DND-41 (cell line): ENCODE data around the gene NLGN1.

Experiments
- ATAC-seq: fragments of 200-7000 bp; cut with Tn5 transposase; 3 replicates; pipeline ENCODE4 v1.9.1; 2021; ENCODE audit warnings: low read depth; ENCODE audit not compliant: insufficient read depth
- DNase-seq: peaks from one replicate; pipeline ENCODE4 v3.0.0-alpha.2; 2020
- H2AFZ ChIP-seq: 2 replicates; pipeline ENCODE4 v1.6.0; 2012; ENCODE audit warnings: low read depth, low read length
- H3K27ac ChIP-seq: 2 replicates; pipeline ENCODE4 v1.5.1; 2012; ENCODE audit warnings: low read length, inconsistent platforms
- H3K27me3 ChIP-seq: fragments of 200-600 bp; sonication (generic); 2 replicates; pipeline ENCODE4 v1.6.0; 2012; ENCODE audit warnings: low read length, mild to moderate bottlenecking, inconsistent platforms; ENCODE audit not compliant: insufficient read depth, poor library complexity
- H3K36me3 ChIP-seq: 2 replicates; pipeline ENCODE4 v1.5.1; 2012; ENCODE audit warnings: low read length, inconsistent platforms; ENCODE audit not compliant: insufficient read depth
- H3K4me1 ChIP-seq: 2 replicates; pipeline ENCODE4 v1.5.1; 2012; ENCODE audit warnings: mild to moderate bottlenecking, low read length; ENCODE audit not compliant: insufficient read depth
- H3K4me2 ChIP-seq: 2 replicates; pipeline ENCODE4 v1.6.0; 2012; ENCODE audit warnings: mild to moderate bottlenecking, moderate library complexity, low read length, inconsistent platforms; ENCODE audit not compliant: insufficient read depth
- H3K4me3 ChIP-seq, 2 experiments: fragments of 200-600 bp in 1 of 2; shearing (Covaris generic) in 1 of 2; 2 replicates each; pipeline ENCODE4 v1.5.1; 2012 to 2016; ENCODE audit warnings: inconsistent platforms in 2 of 2, low read length in 2 of 2, mild to moderate bottlenecking in 2 of 2, low read depth in 1 of 2, moderate library complexity in 1 of 2
- H3K79me2 ChIP-seq: 2 replicates; pipeline ENCODE4 v1.6.0; 2012; ENCODE audit warnings: low read length, inconsistent platforms; ENCODE audit not compliant: insufficient read depth
- H3K9ac ChIP-seq: 2 replicates; pipeline ENCODE4 v1.6.0; 2012; ENCODE audit warnings: low read depth, mild to moderate bottlenecking, inconsistent platforms, low read length, moderate library complexity
- H3K9me3 ChIP-seq: 2 replicates; pipeline ENCODE4 v1.5.1; 2012; ENCODE audit warnings: low read length, moderate library complexity, mild to moderate bottlenecking, inconsistent platforms; ENCODE audit not compliant: insufficient read depth, severe bottlenecking
- H4K20me1 ChIP-seq: 2 replicates; pipeline ENCODE4 v1.6.0; 2012; ENCODE audit warnings: low read length; ENCODE audit not compliant: insufficient read depth
- CTCF ChIP-seq: IDR thresholded peaks from 2 replicates; pipeline ENCODE4 v1.5.1; 2012; ENCODE audit warnings: borderline replicate concordance, low read length, moderate library complexity, mild to moderate bottlenecking; ENCODE audit not compliant: poor library complexity, severe bottlenecking; ENCODE audit errors: extremely low read depth
- EZH2 ChIP-seq: IDR thresholded peaks from 3 replicates; pipeline ENCODE4 v1.6.1; 2012; ENCODE audit warnings: borderline replicate concordance, low read depth, mild to moderate bottlenecking, moderate library complexity, low read length, inconsistent platforms; ENCODE audit not compliant: severe bottlenecking

Gene NLGN1

GRCh38 chr3:174233511-174233910 lies 836.0 kb downstream of the NLGN1 start:
- H3K27ac ChIP-seq = no peak overlapping the region
- ATAC-seq (no peak), DNase-seq (no peak)
- H3K36me3 ChIP-seq = no peaks in the 10 kb centered on the region
- no peak for TF ChIP-seq CTCF
- no peak for TF ChIP-seq EZH2
- no peak overlapping the region for H3K9ac ChIP-seq
- no peaks in the 10 kb centered on the region for H4K20me1 ChIP-seq
- no peak overlapping the region for H3K4me3 ChIP-seq
- H3K27me3 ChIP-seq = no peaks in the 10 kb centered on the region
- no peaks in the 10 kb centered on the region for H3K79me2 ChIP-seq
- no peaks in the 10 kb centered on the region for H3K9me3 ChIP-seq
- H3K4me2 ChIP-seq = no peak overlapping the region
- H3K4me1 ChIP-seq = no peaks in the 10 kb centered on the region
- H2AFZ ChIP-seq = no peak overlapping the region

GRCh38 chr3:174242311-174243041 lies 844.9 kb downstream of the NLGN1 start:
- no peaks in the 10 kb centered on the region for H3K36me3 ChIP-seq
- ATAC-seq (no peak), DNase-seq (no peak)
- TF ChIP-seq CTCF = no peak
- TF ChIP-seq EZH2 = no peak
- H2AFZ ChIP-seq = no peak overlapping the region
- no peak overlapping the region for H3K27ac ChIP-seq
- H3K4me1 ChIP-seq = no peaks in the 10 kb centered on the region
- no peak overlapping the region for H3K9ac ChIP-seq
- no peaks in the 10 kb centered on the region for H3K9me3 ChIP-seq
- no peaks in the 10 kb centered on the region for H3K79me2 ChIP-seq
- no peak overlapping the region for H3K4me2 ChIP-seq
- no peaks in the 10 kb centered on the region for H4K20me1 ChIP-seq
- H3K27me3 ChIP-seq = no peaks in the 10 kb centered on the region
- no peak overlapping the region for H3K4me3 ChIP-seq

GRCh38 chr3:174243171-174243570 lies 845.6 kb downstream of the NLGN1 start:
- Histone ChIP-seq H3K36me3 (no peaks in the 10 kb centered on the region), H3K27ac (no peak overlapping the region), H3K27me3 (no peaks in the 10 kb centered on the region), H3K4me2 (no peak overlapping the region), H2AFZ (no peak overlapping the region), H3K9me3 (no peaks in the 10 kb centered on the region), H3K9ac (no peak overlapping the region), H4K20me1 (no peaks in the 10 kb centered on the region), H3K4me3 (no peak overlapping the region), H3K4me1 (no peaks in the 10 kb centered on the region), H3K79me2 (no peaks in the 10 kb centered on the region)
- DNase-seq = no peak
- ATAC-seq = no peak
- TF ChIP-seq EZH2 (no peak), CTCF (no peak)

- no peak for TF ChIP-seq EZH2
- TF ChIP-seq CTCF = no peak
- Histone ChIP-seq H3K79me2 (no peaks in the 10 kb centered on the region), H3K4me3 (no peak overlapping the region), H3K4me1 (no peaks in the 10 kb centered on the region), H3K9ac (no peak overlapping the region), H3K27ac (no peak overlapping the region), H2AFZ (no peak overlapping the region), H4K20me1 (no peaks in the 10 kb centered on the region), H3K27me3 (no peaks in the 10 kb centered on the region), H3K4me2 (no peak overlapping the region), H3K36me3 (no peaks in the 10 kb centered on the region), H3K9me3 (no peaks in the 10 kb centered on the region)
- no peak for ATAC-seq
- no peak for DNase-seq
Measured at GRCh38 chr3:174247687-174248152, 850.2 kb downstream of the NLGN1 start.
